GM12872 (cell line): Measurements from ENCODE around the gene COPS8.
A peak's percentile ranks its signal among the peaks of the same experiment; 100 is the strongest.

Source experiments
- TF ChIP-seq, protein P1 (sequence below): IDR thresholded peaks from 3 replicates; pipeline ENCODE4 v1.5.1; 2011; ENCODE audit warnings: low read depth, mild to moderate bottlenecking, low read length, moderate library complexity; ENCODE audit not compliant: insufficient read depth

The COPS8 gene

DNA sequence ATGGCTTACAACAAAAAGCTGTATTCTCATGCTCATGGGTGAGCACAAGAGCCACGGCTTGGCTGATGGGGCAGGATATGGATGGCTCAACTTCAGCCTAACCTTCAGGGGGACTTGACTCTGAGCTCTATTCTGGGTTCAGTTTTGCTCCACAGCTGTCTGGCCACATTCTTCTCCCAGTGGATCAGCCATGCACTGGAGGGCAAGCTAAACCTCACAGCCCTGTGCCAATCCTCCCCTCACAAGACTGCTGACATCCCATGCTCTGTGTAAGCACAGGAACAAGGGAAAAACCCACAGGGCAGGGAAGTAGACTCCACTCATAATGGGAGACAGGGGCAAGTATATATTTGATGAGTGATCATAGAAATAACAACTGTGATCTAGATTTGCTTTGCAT is 35.6 kb downstream of the COPS8 start:
- TF ChIP-seq, protein P1, sequence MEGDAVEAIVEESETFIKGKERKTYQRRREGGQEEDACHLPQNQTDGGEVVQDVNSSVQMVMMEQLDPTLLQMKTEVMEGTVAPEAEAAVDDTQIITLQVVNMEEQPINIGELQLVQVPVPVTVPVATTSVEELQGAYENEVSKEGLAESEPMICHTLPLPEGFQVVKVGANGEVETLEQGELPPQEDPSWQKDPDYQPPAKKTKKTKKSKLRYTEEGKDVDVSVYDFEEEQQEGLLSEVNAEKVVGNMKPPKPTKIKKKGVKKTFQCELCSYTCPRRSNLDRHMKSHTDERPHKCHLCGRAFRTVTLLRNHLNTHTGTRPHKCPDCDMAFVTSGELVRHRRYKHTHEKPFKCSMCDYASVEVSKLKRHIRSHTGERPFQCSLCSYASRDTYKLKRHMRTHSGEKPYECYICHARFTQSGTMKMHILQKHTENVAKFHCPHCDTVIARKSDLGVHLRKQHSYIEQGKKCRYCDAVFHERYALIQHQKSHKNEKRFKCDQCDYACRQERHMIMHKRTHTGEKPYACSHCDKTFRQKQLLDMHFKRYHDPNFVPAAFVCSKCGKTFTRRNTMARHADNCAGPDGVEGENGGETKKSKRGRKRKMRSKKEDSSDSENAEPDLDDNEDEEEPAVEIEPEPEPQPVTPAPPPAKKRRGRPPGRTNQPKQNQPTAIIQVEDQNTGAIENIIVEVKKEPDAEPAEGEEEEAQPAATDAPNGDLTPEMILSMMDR = no peak

DNA sequence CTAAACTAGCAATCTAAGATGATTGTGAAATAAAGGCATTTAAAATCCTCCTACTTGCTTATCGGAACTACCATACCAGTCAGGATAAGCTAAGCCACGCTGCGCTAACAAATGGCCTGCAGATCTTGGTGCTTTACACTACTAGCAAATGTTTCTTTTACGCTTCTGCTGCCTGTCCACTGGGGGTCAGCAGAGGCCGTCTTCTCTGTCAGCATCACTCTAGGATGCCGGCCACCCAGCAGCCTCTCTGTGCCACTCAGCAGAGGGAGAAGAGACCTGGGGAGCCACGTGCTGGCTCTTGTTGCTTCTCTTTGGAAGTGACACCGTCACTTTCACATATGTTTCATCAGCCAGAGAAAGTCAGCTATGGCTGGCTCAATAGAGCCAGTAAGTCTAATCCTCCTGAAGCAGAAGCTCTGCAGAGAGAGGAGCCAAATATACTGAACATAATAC is 36.6 kb downstream of the COPS8 start:
- TF ChIP-seq, protein P1 = peak; percentile 68

DNA sequence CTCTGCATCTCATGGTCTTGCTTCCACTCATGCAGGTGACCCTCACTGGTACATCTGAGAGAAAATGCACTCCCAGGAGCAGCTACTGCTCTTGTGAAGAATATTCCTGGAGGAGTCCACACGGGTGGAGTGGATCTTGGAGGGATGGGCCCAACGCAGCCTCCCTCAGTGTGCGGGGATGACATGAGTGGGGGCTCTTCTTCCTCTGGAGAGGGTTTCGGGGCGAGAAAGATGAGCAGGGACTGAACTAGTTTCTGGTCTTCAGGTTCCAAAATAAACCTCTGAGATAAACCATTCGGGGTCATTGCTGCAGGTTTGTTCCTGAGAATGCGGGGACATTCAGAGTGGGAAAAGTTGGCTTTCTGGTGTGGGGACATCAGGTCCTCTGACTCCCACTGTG is 39.1 kb downstream of the COPS8 start:
- TF ChIP-seq, protein P1 = no peak

DNA sequence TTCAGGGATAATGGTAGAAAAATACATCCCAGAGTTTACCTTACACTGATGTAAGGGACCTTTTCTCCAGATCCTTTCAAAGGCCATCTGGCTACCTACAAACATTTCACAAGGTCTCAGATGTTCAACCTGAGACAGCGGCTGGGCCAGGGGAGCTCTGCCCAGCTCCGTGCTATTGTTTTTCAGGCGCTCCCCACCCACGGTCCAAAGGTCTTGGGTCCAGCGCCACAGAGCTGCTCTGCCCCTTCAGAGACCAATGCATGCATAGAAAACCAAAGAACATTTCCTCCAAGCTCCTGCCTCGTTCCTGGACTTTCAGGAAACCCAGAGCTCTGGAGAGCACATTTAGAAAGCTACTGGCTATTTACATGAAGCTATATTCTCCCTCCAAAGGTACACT is 40.3 kb downstream of the COPS8 start:
- TF ChIP-seq, protein P1 = no peak

DNA sequence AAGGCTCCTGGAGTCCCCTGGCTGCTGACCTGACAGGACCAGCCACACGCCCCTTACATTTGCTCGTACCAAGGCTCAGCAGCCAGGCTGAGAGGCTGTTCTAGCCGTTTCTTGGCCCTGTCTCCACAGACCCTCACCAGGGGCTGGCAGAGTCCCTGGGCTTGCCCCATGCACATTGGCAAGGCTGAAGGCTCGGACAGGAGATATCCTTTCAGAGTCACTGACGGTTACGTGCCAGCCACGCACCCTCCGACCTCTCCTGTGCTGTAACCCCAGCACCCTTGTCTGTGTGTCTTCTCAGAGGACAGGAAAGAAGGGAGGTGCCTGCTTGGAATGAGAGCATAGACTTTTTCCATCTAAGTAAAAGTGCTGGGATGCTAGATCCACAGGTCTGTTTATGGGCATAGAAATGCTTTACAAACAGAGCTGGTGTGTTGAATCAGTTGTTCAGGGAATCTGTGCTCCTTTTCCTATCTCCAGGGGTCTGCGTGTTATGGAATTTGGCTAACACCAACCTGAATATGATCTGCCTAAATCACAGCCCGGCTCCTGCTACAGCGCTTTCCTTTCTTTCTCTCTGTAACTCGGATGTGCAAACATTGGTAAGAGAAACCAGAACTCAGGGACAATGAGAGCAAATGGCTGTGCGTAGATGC is 41.0 kb downstream of the COPS8 start:
- TF ChIP-seq, protein P1 = no peak

DNA sequence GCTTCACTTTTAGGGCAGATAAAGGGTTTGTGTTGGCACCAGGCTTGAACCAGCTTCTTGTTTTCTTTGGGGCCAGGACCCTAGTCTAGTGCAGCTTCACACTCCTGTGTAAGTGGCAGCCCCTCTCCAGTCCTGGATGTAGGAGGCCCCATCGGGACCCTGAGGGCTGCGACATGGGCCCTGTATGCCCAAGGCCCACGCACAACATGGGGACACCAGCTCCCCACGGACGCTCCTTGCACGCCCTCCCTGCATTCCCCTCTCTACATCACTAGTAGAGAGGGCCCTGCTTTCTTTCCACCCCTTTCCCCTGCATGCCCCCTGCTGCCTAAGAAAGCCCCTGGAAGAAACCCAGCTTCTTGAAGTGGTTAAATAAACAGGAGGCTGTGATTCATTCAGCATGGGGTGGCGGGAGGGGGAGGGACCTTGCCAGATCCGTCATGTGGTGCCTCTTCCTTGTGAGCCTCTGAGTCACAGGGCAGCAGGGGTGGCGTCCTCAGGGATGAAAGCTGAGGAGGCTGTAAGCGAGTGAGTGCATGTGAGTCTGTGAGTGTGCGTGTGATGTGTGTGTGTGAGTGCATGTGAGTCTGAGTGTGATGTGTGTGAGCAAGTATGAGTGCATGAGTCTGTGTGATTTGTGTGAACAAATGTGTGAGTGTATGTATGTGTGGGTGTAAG is 42.5 kb downstream of the COPS8 start:
- TF ChIP-seq, protein P1 = no peak

DNA sequence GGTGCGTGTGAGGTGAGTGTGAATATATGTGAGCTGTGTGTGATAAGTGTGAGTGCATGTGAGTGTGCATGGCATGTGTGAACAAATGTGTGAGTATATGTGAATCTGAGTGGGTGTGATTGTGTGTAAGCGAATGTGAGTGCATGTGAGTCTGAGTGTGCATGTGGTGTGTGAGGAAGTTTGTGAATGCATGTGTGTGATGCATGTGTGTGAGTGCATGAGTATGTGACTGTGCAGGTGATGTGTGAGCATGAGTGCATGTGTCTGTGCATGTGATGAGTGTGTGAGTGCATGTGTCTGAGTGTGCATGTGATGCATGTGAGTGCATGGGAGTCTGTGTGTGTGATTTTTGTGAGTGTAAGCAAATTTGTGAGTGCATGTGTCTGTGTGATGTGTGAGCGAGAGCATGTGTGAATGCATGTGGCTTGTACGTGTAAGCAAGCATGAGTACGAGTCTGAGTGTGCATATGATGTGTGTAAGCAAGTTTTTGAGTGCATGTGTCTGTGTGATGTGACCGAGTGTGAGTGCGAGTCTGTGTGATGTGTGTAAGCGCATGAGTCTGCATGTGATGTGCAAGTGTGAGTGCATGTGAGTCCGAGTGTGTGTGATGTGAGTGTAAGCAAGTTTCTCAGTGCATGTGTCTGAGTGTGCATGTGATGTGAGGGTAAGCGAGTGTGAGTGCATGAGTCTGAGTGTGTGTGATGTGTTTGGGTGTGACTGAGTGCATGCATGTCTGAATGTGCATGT is 43.3 kb downstream of the COPS8 start:
- TF ChIP-seq, protein P1 = no peak
